HUES48 (cell line): ENCODE results near the gene LILRB5.
"Not testable (repeated sequence)": the region's sequence is repeated elsewhere in the genome, so short reads cannot be mapped to it uniquely, and the experiment has no call there.

Source experiments
- H3K27ac ChIP-seq: one replicate; pipeline ENCODE4 v1.7.0; 2013; ENCODE audit warnings: low read depth, low read length, inconsistent platforms
- H3K27me3 ChIP-seq: 2 replicates; pipeline ENCODE4 v1.6.1; 2013; ENCODE audit warnings: mild to moderate bottlenecking, low read length; ENCODE audit not compliant: control insufficient read depth, insufficient read depth
- H3K36me3 ChIP-seq: 2 replicates; pipeline ENCODE4 v1.6.1; 2013; ENCODE audit warnings: low read length; ENCODE audit not compliant: control insufficient read depth, insufficient read depth
- H3K4me1 ChIP-seq: 2 replicates; pipeline ENCODE4 v1.6.1; 2013; ENCODE audit warnings: mild to moderate bottlenecking, low read length; ENCODE audit not compliant: control insufficient read depth, insufficient read depth
- H3K4me3 ChIP-seq: 2 replicates; pipeline ENCODE4 v1.5.1; 2013; ENCODE audit warnings: mild to moderate bottlenecking, low read depth, low read length
- H3K9ac ChIP-seq: 2 replicates; pipeline ENCODE4 v1.6.1; 2013; ENCODE audit warnings: mild to moderate bottlenecking, low read depth, low read length, moderate library complexity
- H3K9me3 ChIP-seq: 2 replicates; pipeline ENCODE4 v1.6.1; 2013; ENCODE audit warnings: low read length; ENCODE audit not compliant: control insufficient read depth, insufficient read depth

Gene LILRB5

GRCh38 chr19:54209811-54210494 lies 47.1 kb downstream of the LILRB5 start:
- Histone ChIP-seq H3K27ac (peak overlapping the region; percentile 72), H3K4me3 (no peak overlapping the region), H3K9ac (no peak overlapping the region), H3K27me3 (no peaks in the 10 kb centered on the region), H3K9me3 (peaks cover 1% of the 10 kb centered on the region; the same call in 1 of the 2 replicates), H3K4me1 (peaks cover 6% of the 10 kb centered on the region; the same call in 1 of the 2 replicates), H3K36me3 (peaks cover 37% of the 10 kb centered on the region)

- H3K27ac ChIP-seq, result peak overlapping the region; percentile 72
- no peaks in the 10 kb centered on the region for H3K27me3 ChIP-seq
- peaks cover 12% of the 10 kb centered on the region; the same call in 1 of the 2 replicates for H3K4me1 ChIP-seq
- H3K9ac ChIP-seq, result no peak overlapping the region
- no peaks in the 10 kb centered on the region for H3K9me3 ChIP-seq
- no peak overlapping the region for H3K4me3 ChIP-seq
- H3K36me3 ChIP-seq, result peaks cover 44% of the 10 kb centered on the region
Observed at GRCh38 chr19:54209058-54209810, 47.8 kb downstream of the LILRB5 start.

- H3K9me3 ChIP-seq, result no peaks in the 10 kb centered on the region
- H3K36me3 ChIP-seq, result peaks cover 49% of the 10 kb centered on the region
- H3K27me3 ChIP-seq, result no peaks in the 10 kb centered on the region
- no peak overlapping the region for H3K9ac ChIP-seq
- peaks cover 13% of the 10 kb centered on the region; the same call in 1 of the 2 replicates for H3K4me1 ChIP-seq
- H3K4me3 ChIP-seq, result no peak overlapping the region
- H3K27ac ChIP-seq, result peak overlapping the region; percentile 72
Observed at GRCh38 chr19:54208784-54209057, 48.4 kb downstream of the LILRB5 start.

GRCh38 chr19:54207983-54208783 lies 48.9 kb downstream of the LILRB5 start:
- Histone ChIP-seq H3K27ac (peak overlapping the region; percentile 72), H3K4me3 (no peak overlapping the region), H3K36me3 (peaks cover 55% of the 10 kb centered on the region), H3K9ac (peak overlapping the region; percentile 0; the same call in 1 of the 2 replicates), H3K9me3 (no peaks in the 10 kb centered on the region), H3K27me3 (no peaks in the 10 kb centered on the region), H3K4me1 (peaks cover 16% of the 10 kb centered on the region)

- Histone ChIP-seq H3K9ac (peak overlapping the region; percentile 0; the same call in 1 of the 2 replicates), H3K36me3 (peaks cover 60% of the 10 kb centered on the region), H3K9me3 (no peaks in the 10 kb centered on the region), H3K27me3 (no peaks in the 10 kb centered on the region), H3K4me1 (peaks cover 22% of the 10 kb centered on the region), H3K27ac (peak overlapping the region; percentile 72), H3K4me3 (no peak overlapping the region)
Observed at GRCh38 chr19:54207676-54207982, 49.4 kb downstream of the LILRB5 start.

- Histone ChIP-seq H3K36me3 (peaks cover 65% of the 10 kb centered on the region), H3K4me1 (peaks cover 26% of the 10 kb centered on the region)
- not testable (repeated sequence) for H3K4me3 ChIP-seq, H3K27me3 ChIP-seq, H3K27ac ChIP-seq, H3K9ac ChIP-seq, H3K9me3 ChIP-seq
Observed at GRCh38 chr19:54207193-54207592, 49.9 kb downstream of the LILRB5 start.

GRCh38 chr19:54206831-54207177 lies 50.3 kb downstream of the LILRB5 start:
- H3K36me3 ChIP-seq, result peaks cover 69% of the 10 kb centered on the region
- H3K27ac ChIP-seq, result peak overlapping the region; percentile 16
- no peaks in the 10 kb centered on the region for H3K9me3 ChIP-seq
- no peaks in the 10 kb centered on the region for H3K27me3 ChIP-seq
- H3K4me3 ChIP-seq, result no peak overlapping the region
- peaks cover 28% of the 10 kb centered on the region for H3K4me1 ChIP-seq
- no peak overlapping the region for H3K9ac ChIP-seq

GRCh38 chr19:54206030-54206830 lies 50.8 kb downstream of the LILRB5 start:
- Histone ChIP-seq H3K9ac (no peak overlapping the region), H3K27ac (peak overlapping the region; percentile 16), H3K4me1 (peaks cover 28% of the 10 kb centered on the region), H3K36me3 (peaks cover 74% of the 10 kb centered on the region), H3K4me3 (no peak overlapping the region), H3K27me3 (no peaks in the 10 kb centered on the region), H3K9me3 (no peaks in the 10 kb centered on the region)

- no peaks in the 10 kb centered on the region for H3K9me3 ChIP-seq
- H3K36me3 ChIP-seq, result peaks cover 73% of the 10 kb centered on the region
- peak overlapping the region; percentile 30 for H3K9ac ChIP-seq
- peaks cover 28% of the 10 kb centered on the region for H3K4me1 ChIP-seq
- no peak overlapping the region; the same call in 1 of the 2 replicates for H3K4me3 ChIP-seq
- H3K27me3 ChIP-seq, result no peaks in the 10 kb centered on the region
- peak overlapping the region; percentile 39 for H3K27ac ChIP-seq
Observed at GRCh38 chr19:54204767-54205468, 52.2 kb downstream of the LILRB5 start.

- H3K9me3 ChIP-seq, result no peaks in the 10 kb centered on the region
- H3K4me1 ChIP-seq, result peaks cover 28% of the 10 kb centered on the region
- H3K9ac ChIP-seq, result peak overlapping the region; percentile 99
- peak overlapping the region; percentile 89 for H3K4me3 ChIP-seq
- peak overlapping the region; percentile 54 for H3K27ac ChIP-seq
- H3K36me3 ChIP-seq, result peaks cover 73% of the 10 kb centered on the region
- H3K27me3 ChIP-seq, result no peaks in the 10 kb centered on the region
Observed at GRCh38 chr19:54203151-54203611, 53.9 kb downstream of the LILRB5 start.
